H9 (cell line): ENCODE measurements around the gene LEKR1. TPM values are rescaled to one million over a fixed set of nuclear protein-coding genes. Genes with fewer than 3 reads are reported as not detected.

Experiments
- DNase-seq: peaks from one replicate; pipeline ENCODE4 v3.0.0-alpha.2; 2017
- H2AFZ ChIP-seq: one replicate; pipeline ENCODE4 v1.6.1; 2013; ENCODE audit warnings: mild to moderate bottlenecking, low read length, control low read depth, moderate library complexity
- H2AK5ac ChIP-seq: 2 replicates; pipeline ENCODE4 v1.6.1; 2013; ENCODE audit warnings: low read length, control low read depth, mixed read lengths; ENCODE audit not compliant: insufficient read length
- H2BK120ac ChIP-seq: one replicate; pipeline ENCODE4 v1.6.1; 2013; ENCODE audit warnings: low read depth, mild to moderate bottlenecking, low read length, control low read depth, inconsistent platforms; ENCODE audit not compliant: poor library complexity, severe bottlenecking
- H2BK12ac ChIP-seq: 2 replicates; pipeline ENCODE4 v1.6.1; 2013; ENCODE audit warnings: low read length, control low read depth, mixed read lengths, low read depth; ENCODE audit not compliant: insufficient read length
- H2BK15ac ChIP-seq: 2 replicates; pipeline ENCODE4 v1.6.1; 2013; ENCODE audit warnings: low read depth, low read length, control low read depth
- H2BK20ac ChIP-seq: one replicate; pipeline ENCODE4 v1.6.1; 2013; ENCODE audit warnings: low read depth, mild to moderate bottlenecking, low read length, control low read depth, inconsistent platforms; ENCODE audit not compliant: poor library complexity, severe bottlenecking
- H2BK5ac ChIP-seq: 2 replicates; pipeline ENCODE4 v1.6.1; 2013; ENCODE audit warnings: low read length, control low read depth, mixed read lengths; ENCODE audit not compliant: insufficient read length
- H3K14ac ChIP-seq: 2 replicates; pipeline ENCODE4 v1.6.1; 2013; ENCODE audit warnings: low read length, control low read depth; ENCODE audit not compliant: insufficient read depth
- H3K18ac ChIP-seq: 2 replicates; pipeline ENCODE4 v1.6.1; 2013; ENCODE audit warnings: low read depth, mild to moderate bottlenecking, mixed read lengths, low read length, control low read depth; ENCODE audit not compliant: insufficient read length
- H3K23ac ChIP-seq: 2 replicates; pipeline ENCODE4 v1.6.1; 2013; ENCODE audit warnings: low read length, control low read depth, mixed read lengths, low read depth; ENCODE audit not compliant: insufficient read length
- H3K23me2 ChIP-seq: 2 replicates; pipeline ENCODE4 v1.6.1; 2013; ENCODE audit warnings: low read depth, mild to moderate bottlenecking, mixed read lengths, low read length, control low read depth; ENCODE audit not compliant: insufficient read length, poor library complexity, severe bottlenecking
- H3K27ac ChIP-seq: 2 replicates; pipeline ENCODE4 v1.5.1; 2013; ENCODE audit warnings: low read length, control low read depth, mixed read lengths, low read depth; ENCODE audit not compliant: insufficient read length
- H3K27me3 ChIP-seq: 2 replicates; pipeline ENCODE4 v1.6.1; 2013; ENCODE audit warnings: low read length, control low read depth, inconsistent platforms; ENCODE audit not compliant: insufficient read depth
- H3K4ac ChIP-seq: 2 replicates; pipeline ENCODE4 v1.6.1; 2013; ENCODE audit warnings: low read depth, mild to moderate bottlenecking, control low read depth, inconsistent platforms, low read length, moderate library complexity
- H3K4me1 ChIP-seq: 2 replicates; pipeline ENCODE4 v1.6.1; 2013; ENCODE audit warnings: low read length, control low read depth, inconsistent platforms; ENCODE audit not compliant: insufficient read depth
- H3K4me2 ChIP-seq: 2 replicates; pipeline ENCODE4 v1.6.1; 2013; ENCODE audit warnings: low read length, control low read depth, mixed read lengths; ENCODE audit not compliant: insufficient read length, insufficient read depth
- H3K56ac ChIP-seq: 2 replicates; pipeline ENCODE4 v1.6.1; 2013; ENCODE audit warnings: low read depth, mild to moderate bottlenecking, mixed read lengths, low read length, control low read depth; ENCODE audit not compliant: insufficient read length
- H3K79me1 ChIP-seq: 2 replicates; pipeline ENCODE4 v1.6.1; 2013; ENCODE audit warnings: low read depth, mild to moderate bottlenecking, moderate library complexity, low read length, control low read depth, inconsistent platforms; ENCODE audit not compliant: insufficient read depth, poor library complexity, severe bottlenecking
- H3K79me2 ChIP-seq: 2 replicates; pipeline ENCODE4 v1.6.1; 2013; ENCODE audit warnings: low read length, control low read depth, inconsistent platforms; ENCODE audit not compliant: insufficient read depth
- H3K9ac ChIP-seq: 2 replicates; pipeline ENCODE4 v1.6.1; 2013; ENCODE audit warnings: low read length, control low read depth, mixed read lengths; ENCODE audit not compliant: insufficient read length; ENCODE audit errors: extremely low read depth
- H3K9me3 ChIP-seq: one replicate; pipeline ENCODE4 v1.6.1; 2013; ENCODE audit warnings: low read depth, low read length, inconsistent platforms; ENCODE audit not compliant: control insufficient read depth
- H3T11ph ChIP-seq: one replicate; pipeline ENCODE4 v1.6.1; 2013; ENCODE audit warnings: mild to moderate bottlenecking, low read length, control low read depth, inconsistent platforms
- H4K20me1 ChIP-seq: one replicate; pipeline ENCODE4 v1.6.1; 2013; ENCODE audit not compliant: control insufficient read depth, insufficient read length, insufficient read depth
- H4K5ac ChIP-seq: 2 replicates; pipeline ENCODE4 v1.6.1; 2013; ENCODE audit warnings: low read depth, mild to moderate bottlenecking, mixed read lengths, low read length, control low read depth; ENCODE audit not compliant: insufficient read length
- H4K8ac ChIP-seq: replicated peaks from 2 replicates; pipeline ENCODE4 v1.6.1; 2013; ENCODE audit warnings: low read length, control low read depth, mixed read lengths, low read depth; ENCODE audit not compliant: insufficient read length
- H4K91ac ChIP-seq: 2 replicates; pipeline ENCODE4 v1.6.1; 2013; ENCODE audit warnings: low read depth, mild to moderate bottlenecking, moderate library complexity, mixed read lengths, low read length, control low read depth; ENCODE audit not compliant: insufficient read length
- H3K27ac Mint-ChIP-seq, 3 experiments: 2 replicates in 2 of 3; 3 replicates in 1 of 3; pipeline ENCODE4 v1.8.0; 2020 to 2021; ENCODE audit warnings: mixed read lengths in 3 of 3, mild to moderate bottlenecking in 1 of 3, moderate library complexity in 1 of 3
- H3K27me3 Mint-ChIP-seq: 2 replicates; pipeline ENCODE4 v1.8.0; 2021; ENCODE audit warnings: low read depth, mild to moderate bottlenecking, moderate library complexity, mixed read lengths
- H3K36me3 Mint-ChIP-seq, 3 experiments: 2 replicates in 2 of 3; 3 replicates in 1 of 3; pipeline ENCODE4 v1.8.0; 2020 to 2021; ENCODE audit warnings: low read depth in 3 of 3, mixed read lengths in 3 of 3; ENCODE audit not compliant: insufficient read depth in 1 of 3
- H3K4me1 Mint-ChIP-seq, 2 experiments: 2 replicates each; pipeline ENCODE4 v1.8.0; 2020; ENCODE audit warnings: mixed read lengths in 2 of 2
- H3K4me3 Mint-ChIP-seq, 2 experiments: 2 replicates in 1 of 2; 3 replicates in 1 of 2; pipeline ENCODE4 v1.8.0; 2020 to 2021; ENCODE audit warnings: mild to moderate bottlenecking in 2 of 2, mixed read lengths in 2 of 2, moderate library complexity in 1 of 2
- H3K9me3 Mint-ChIP-seq, 2 experiments: 2 replicates in 1 of 2; 3 replicates in 1 of 2; pipeline ENCODE4 v1.8.0; 2020; ENCODE audit warnings: mild to moderate bottlenecking in 2 of 2, mixed read lengths in 2 of 2, moderate library complexity in 1 of 2
- CTCF ChIP-seq: fragments of 200-600 bp; sonication (generic); conservative IDR thresholded peaks from 3 replicates; pipeline ENCODE4 v1.8.0; 2021; ENCODE audit warnings: antibody characterized with exemption, mild to moderate bottlenecking
- WGBS: extraction: QIAGEN DNeasy Blood & Tissue Kit; methylation state at CpG from one replicate; pipeline ENCODE4 v1.1.7; 2013; ENCODE audit warnings: missing lambda C conversion rate, low lambda C conversion rate, mixed read lengths; ENCODE audit not compliant: insufficient read length; ENCODE audit errors: extremely low coverage; 5-methylcytosine and 5-hydroxymethylcytosine counted together
- total RNA-seq: library from RNA; stranded (reverse); gene quantifications from 2 replicates; pipeline ENCODE4 v1.2.1, GENCODE V29; 2021

Gene LEKR1
- total RNA-seq, 1 experiment from 2014 or later = not detected

- no peak overlapping the region for H2BK20ac ChIP-seq
- peaks cover 23% of the 10 kb centered on the region in 2 experiments for H3K4me1 Mint-ChIP-seq
- H4K91ac ChIP-seq = no peak overlapping the region
- no peak overlapping the region for H3K18ac ChIP-seq
- no peak overlapping the region for H3K14ac ChIP-seq
- H3T11ph ChIP-seq = no peak overlapping the region
- DNase-seq = no peak
- H2AFZ ChIP-seq = no peak overlapping the region
- H3K27ac Mint-ChIP-seq = peak overlapping the region in 1 of 3 experiments; percentile 24; a peak in 1 of 7 replicates
- no peak overlapping the region for H3K4me3 Mint-ChIP-seq
- H3K56ac ChIP-seq = no peak overlapping the region
- no peak overlapping the region for H3K27ac ChIP-seq
- no CpG with 5 or more reads among the region's 11 CpGs for WGBS
- no peak overlapping the region for H4K8ac ChIP-seq
- H2AK5ac ChIP-seq = no peak overlapping the region
- no peaks in the 10 kb centered on the region for H3K36me3 Mint-ChIP-seq
- peak overlapping the region; percentile 25 for H3K4me2 ChIP-seq
- H3K27me3 Mint-ChIP-seq = peaks cover 25% of the 10 kb centered on the region
- TF ChIP-seq CTCF = no peak
- H3K9me3 Mint-ChIP-seq = no peaks in the 10 kb centered on the region; a peak in 1 of 5 replicates
- H3K9ac ChIP-seq = no peak overlapping the region
- no peak overlapping the region for H2BK5ac ChIP-seq
- H3K79me2 ChIP-seq = no peaks in the 10 kb centered on the region
- no peak overlapping the region for H2BK12ac ChIP-seq
- no peak overlapping the region for H2BK120ac ChIP-seq
- no peak overlapping the region for H2BK15ac ChIP-seq
- H3K4ac ChIP-seq = no peak overlapping the region
- peaks cover 2% of the 10 kb centered on the region; the same call in 1 of the 2 replicates for H3K4me1 ChIP-seq
- no peak overlapping the region for H3K23ac ChIP-seq
- no peaks in the 10 kb centered on the region for H3K9me3 ChIP-seq
- no peaks in the 10 kb centered on the region for H3K27me3 ChIP-seq
- H4K5ac ChIP-seq = no peak overlapping the region
- no peaks in the 10 kb centered on the region for H3K79me1 ChIP-seq
- H3K23me2 ChIP-seq = no peaks in the 10 kb centered on the region
- no peaks in the 10 kb centered on the region for H4K20me1 ChIP-seq
Measured at GRCh38 chr3:157082305-157082982, 256.3 kb downstream of the LEKR1 start.
